ENCODE measurements around the gene CDC42BPG.

CDC42BPG gene

GRCh38 chr11:64800303-64801157, 43.9 kb downstream of the CDC42BPG start:
- H3K4me2 ChIP-seq (ENCODE audit: low read length) = no peak overlapping the region
- H2BK5ac ChIP-seq (ENCODE audit: low read length) = no peak overlapping the region
- no peak overlapping the region for H3K4me3 ChIP-seq (ENCODE audit: low read length)
- H3K18ac ChIP-seq (ENCODE audit: low read length) = no peak overlapping the region
- no peak overlapping the region for H3K23ac ChIP-seq (ENCODE audit: low read length)
- H2AK5ac ChIP-seq (ENCODE audit: low read length) = no peak overlapping the region
- no peak overlapping the region for H2BK120ac ChIP-seq (ENCODE audit: low read depth, low read length)
- H3K27ac ChIP-seq (ENCODE audit: low read depth, low read length) = no peak overlapping the region
- no peak overlapping the region for H3K9ac ChIP-seq (ENCODE audit: low read length)
- no peak overlapping the region for H4K8ac ChIP-seq (ENCODE audit: low read depth, low read length)
- peaks cover 3% of the 10 kb centered on the region for H3K36me3 ChIP-seq (ENCODE audit: control insufficient read depth, insufficient read depth, low read length)
- no peaks in the 10 kb centered on the region for H3K79me1 ChIP-seq (ENCODE audit: low read length)
- no peak overlapping the region for H3K4ac ChIP-seq (ENCODE audit: low read depth, low read length)
- H3K56ac ChIP-seq (ENCODE audit: low read length) = no peak overlapping the region
- H2BK15ac ChIP-seq (replicated peaks; ENCODE audit: low read depth) = no peak overlapping the region
- DNase-seq = no peak
- WGBS (ENCODE audit: extremely low coverage, insufficient coverage, low lambda C conversion rate) = no CpG with 5 or more reads among the region's 26 CpGs
- H4K5ac ChIP-seq (ENCODE audit: low read length) = no peak overlapping the region
- no peaks in the 10 kb centered on the region for H3K79me2 ChIP-seq (ENCODE audit: control insufficient read depth, insufficient read depth, low read length)
- no peaks in the 10 kb centered on the region for H3K4me1 ChIP-seq (ENCODE audit: control insufficient read depth, low read depth, low read length)
- H3K27me3 ChIP-seq (ENCODE audit: insufficient read depth, low read length, poor library complexity) = no peaks in the 10 kb centered on the region

GRCh38 chr11:64799623-64800302, 44.7 kb downstream of the CDC42BPG start:
- no peaks in the 10 kb centered on the region for H3K27me3 ChIP-seq (ENCODE audit: insufficient read depth, low read length, poor library complexity)
- H3K23ac ChIP-seq (ENCODE audit: low read length) = no peak overlapping the region
- H3K79me1 ChIP-seq (ENCODE audit: low read length) = no peaks in the 10 kb centered on the region
- H3K36me3 ChIP-seq (ENCODE audit: control insufficient read depth, insufficient read depth, low read length) = peaks cover under 1% of the 10 kb centered on the region
- WGBS (ENCODE audit: extremely low coverage, insufficient coverage, low lambda C conversion rate) = no CpG with 5 or more reads among the region's 14 CpGs
- no peak for DNase-seq
- H4K5ac ChIP-seq (ENCODE audit: low read length) = no peak overlapping the region
- no peak overlapping the region for H3K4me2 ChIP-seq (ENCODE audit: low read length)
- no peak overlapping the region for H3K56ac ChIP-seq (ENCODE audit: low read length)
- H4K8ac ChIP-seq (ENCODE audit: low read depth, low read length) = no peak overlapping the region
- no peak overlapping the region for H2BK5ac ChIP-seq (ENCODE audit: low read length)
- no peaks in the 10 kb centered on the region for H3K79me2 ChIP-seq (ENCODE audit: control insufficient read depth, insufficient read depth, low read length)
- H3K18ac ChIP-seq (ENCODE audit: low read length) = no peak overlapping the region
- no peak overlapping the region for H2AK5ac ChIP-seq (ENCODE audit: low read length)
- H2BK15ac ChIP-seq (replicated peaks; ENCODE audit: low read depth) = no peak overlapping the region
- no peak overlapping the region for H3K9ac ChIP-seq (ENCODE audit: low read length)
- H3K4me1 ChIP-seq (ENCODE audit: control insufficient read depth, low read depth, low read length) = no peaks in the 10 kb centered on the region
- no peak overlapping the region for H3K27ac ChIP-seq (ENCODE audit: low read depth, low read length)
- H3K4ac ChIP-seq (ENCODE audit: low read depth, low read length) = no peak overlapping the region
- H3K4me3 ChIP-seq (ENCODE audit: low read length) = no peak overlapping the region
- H2BK120ac ChIP-seq (ENCODE audit: low read depth, low read length) = no peak overlapping the region

DNA sequence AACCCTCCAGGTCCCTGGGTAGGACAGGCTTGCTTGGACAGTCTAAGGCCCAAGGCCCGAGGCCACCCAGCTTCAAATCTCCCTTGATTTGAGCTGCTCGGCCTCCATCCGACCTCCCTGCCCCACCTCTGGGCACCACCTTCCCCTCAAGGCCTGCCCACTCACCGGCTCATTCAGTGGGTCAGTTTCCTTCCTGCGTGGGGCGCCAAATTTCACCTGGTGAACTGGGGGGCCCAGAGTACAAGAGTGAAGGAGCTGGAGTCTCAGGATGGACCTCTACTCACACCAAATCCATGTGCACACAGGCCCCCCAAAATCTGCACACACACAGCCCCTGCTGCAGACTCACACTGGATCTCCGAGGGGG, 45.2 kb downstream of the CDC42BPG start:
- Histone ChIP-seq H3K27ac (ENCODE audit: low read depth, low read length) (no peak overlapping the region), H4K5ac (ENCODE audit: low read length) (no peak overlapping the region), H3K18ac (ENCODE audit: low read length) (no peak overlapping the region), H2BK5ac (ENCODE audit: low read length) (no peak overlapping the region), H3K56ac (ENCODE audit: low read length) (no peak overlapping the region), H3K36me3 (ENCODE audit: control insufficient read depth, insufficient read depth, low read length) (no peaks in the 10 kb centered on the region), H3K79me2 (ENCODE audit: control insufficient read depth, insufficient read depth, low read length) (no peaks in the 10 kb centered on the region), H3K9ac (ENCODE audit: low read length) (no peak overlapping the region), H2BK120ac (ENCODE audit: low read depth, low read length) (no peak overlapping the region), H3K4ac (ENCODE audit: low read depth, low read length) (no peak overlapping the region), H3K27me3 (ENCODE audit: insufficient read depth, low read length, poor library complexity) (no peaks in the 10 kb centered on the region), H2BK15ac (replicated peaks; ENCODE audit: low read depth) (no peak overlapping the region), H2AK5ac (ENCODE audit: low read length) (no peak overlapping the region), H3K23ac (ENCODE audit: low read length) (no peak overlapping the region), H3K4me1 (ENCODE audit: control insufficient read depth, low read depth, low read length) (no peaks in the 10 kb centered on the region), H3K79me1 (ENCODE audit: low read length) (no peaks in the 10 kb centered on the region), H4K8ac (ENCODE audit: low read depth, low read length) (no peak overlapping the region), H3K4me3 (ENCODE audit: low read length) (no peak overlapping the region), H3K4me2 (ENCODE audit: low read length) (no peak overlapping the region)
- no CpG with 5 or more reads among the region's 7 CpGs for WGBS (ENCODE audit: extremely low coverage, insufficient coverage, low lambda C conversion rate)
- DNase-seq = no peak

DNA sequence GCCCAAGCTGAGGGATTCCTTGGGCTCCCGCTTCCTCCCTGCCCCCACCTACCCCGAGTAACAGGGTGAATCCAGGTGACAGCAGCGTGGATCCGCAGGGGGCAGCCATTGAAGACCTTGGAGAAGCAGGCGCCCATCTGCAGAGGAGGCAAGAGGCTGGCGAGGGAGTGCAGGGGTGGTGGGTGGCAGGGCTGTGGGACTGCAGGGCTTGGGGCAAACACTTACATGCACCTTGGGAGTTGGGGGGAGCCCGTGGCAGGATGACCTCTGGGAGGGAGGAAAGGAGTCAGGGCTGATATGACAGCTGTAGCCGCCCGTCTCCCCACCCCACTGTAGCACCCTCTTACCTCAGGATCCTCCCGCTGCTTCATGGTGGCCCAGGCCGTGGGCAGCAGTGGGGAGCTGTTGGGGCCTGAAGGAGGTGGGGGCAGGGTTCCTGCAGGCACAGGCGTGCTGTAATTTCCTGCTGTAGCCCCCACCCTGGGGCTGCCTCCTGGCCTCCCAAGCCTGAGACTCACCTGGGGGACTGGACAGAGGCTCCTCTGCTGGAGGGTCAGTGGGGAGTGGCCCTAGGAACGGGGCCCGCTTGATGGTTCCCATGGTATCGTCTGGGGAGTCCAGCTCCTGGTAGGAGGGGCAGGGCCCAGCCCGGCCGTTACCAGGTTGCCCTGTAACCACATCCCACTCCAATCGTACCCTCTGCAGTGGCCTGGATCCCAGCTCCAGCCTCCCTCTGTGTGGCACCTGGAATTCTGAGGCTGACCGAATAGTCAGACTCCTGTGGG, 47.5 kb downstream of the CDC42BPG start:
- no peak overlapping the region for H3K4ac ChIP-seq (ENCODE audit: low read depth, low read length)
- DNase-seq = no peak
- H2AK5ac ChIP-seq (ENCODE audit: low read length) = no peak overlapping the region
- H3K23ac ChIP-seq (ENCODE audit: low read length) = no peak overlapping the region
- H3K4me1 ChIP-seq (ENCODE audit: control insufficient read depth, low read depth, low read length) = no peaks in the 10 kb centered on the region
- H3K56ac ChIP-seq (ENCODE audit: low read length) = no peak overlapping the region
- H4K8ac ChIP-seq (ENCODE audit: low read depth, low read length) = no peak overlapping the region
- H3K27ac ChIP-seq (ENCODE audit: low read depth, low read length) = no peak overlapping the region
- H3K79me1 ChIP-seq (ENCODE audit: low read length) = no peaks in the 10 kb centered on the region
- H3K4me2 ChIP-seq (ENCODE audit: low read length) = no peak overlapping the region
- no peak overlapping the region for H3K18ac ChIP-seq (ENCODE audit: low read length)
- no peak overlapping the region for H2BK15ac ChIP-seq (replicated peaks; ENCODE audit: low read depth)
- H3K79me2 ChIP-seq (ENCODE audit: control insufficient read depth, insufficient read depth, low read length) = no peaks in the 10 kb centered on the region
- no peaks in the 10 kb centered on the region for H3K36me3 ChIP-seq (ENCODE audit: control insufficient read depth, insufficient read depth, low read length)
- WGBS (ENCODE audit: extremely low coverage, insufficient coverage, low lambda C conversion rate) = no CpG with 5 or more reads among the region's 19 CpGs
- H2BK5ac ChIP-seq (ENCODE audit: low read length) = no peak overlapping the region
- no peak overlapping the region for H2BK120ac ChIP-seq (ENCODE audit: low read depth, low read length)
- no peak overlapping the region for H4K5ac ChIP-seq (ENCODE audit: low read length)
- H3K27me3 ChIP-seq (ENCODE audit: insufficient read depth, low read length, poor library complexity) = no peaks in the 10 kb centered on the region
- H3K9ac ChIP-seq (ENCODE audit: low read length) = no peak overlapping the region
- no peak overlapping the region for H3K4me3 ChIP-seq (ENCODE audit: low read length)

DNA sequence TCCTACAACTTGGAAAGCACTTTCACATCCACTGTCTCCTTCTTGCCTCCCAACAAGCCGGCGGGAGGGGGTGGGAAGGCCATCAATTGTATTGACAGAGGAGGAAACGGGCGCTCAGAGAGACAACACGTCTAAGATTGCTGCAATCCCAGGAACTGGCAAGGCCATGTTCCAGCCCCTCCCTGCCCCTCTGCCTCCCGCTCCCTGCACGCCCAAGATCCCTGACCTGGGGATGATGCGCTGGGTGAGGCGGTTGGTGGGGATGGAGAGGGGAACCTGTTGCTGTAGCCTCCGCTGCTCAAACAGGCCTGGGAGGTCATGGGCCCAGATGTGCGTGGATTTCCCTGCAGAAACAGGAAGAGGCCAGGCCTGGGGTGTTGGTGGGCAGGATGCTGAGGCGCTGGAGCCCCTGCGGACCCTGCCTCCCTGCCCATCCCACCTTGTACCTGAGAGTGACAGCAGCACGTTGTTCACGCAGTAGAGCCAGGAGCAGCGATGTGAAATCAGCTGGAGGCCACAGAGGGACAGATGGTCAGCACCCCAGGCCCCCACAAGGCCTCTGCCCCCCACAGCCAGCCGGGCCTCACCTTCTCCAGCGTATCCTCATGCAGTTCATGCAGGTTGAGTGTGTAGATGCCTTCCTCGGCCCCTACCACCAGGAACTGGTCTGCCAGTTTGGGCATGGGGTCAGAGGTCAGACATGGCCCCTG, 48.3 kb downstream of the CDC42BPG start:
- DNase-seq = no peak
- Histone ChIP-seq H2BK120ac (ENCODE audit: low read depth, low read length) (no peak overlapping the region), H3K79me2 (ENCODE audit: control insufficient read depth, insufficient read depth, low read length) (no peaks in the 10 kb centered on the region), H2BK5ac (ENCODE audit: low read length) (no peak overlapping the region), H3K27ac (ENCODE audit: low read depth, low read length) (no peak overlapping the region), H3K4me1 (ENCODE audit: control insufficient read depth, low read depth, low read length) (no peaks in the 10 kb centered on the region), H3K9ac (ENCODE audit: low read length) (no peak overlapping the region), H3K4me2 (ENCODE audit: low read length) (no peak overlapping the region), H3K27me3 (ENCODE audit: insufficient read depth, low read length, poor library complexity) (no peaks in the 10 kb centered on the region), H4K8ac (ENCODE audit: low read depth, low read length) (no peak overlapping the region), H3K4ac (ENCODE audit: low read depth, low read length) (no peak overlapping the region), H3K23ac (ENCODE audit: low read length) (no peak overlapping the region), H2AK5ac (ENCODE audit: low read length) (no peak overlapping the region), H4K5ac (ENCODE audit: low read length) (no peak overlapping the region), H3K36me3 (ENCODE audit: control insufficient read depth, insufficient read depth, low read length) (no peaks in the 10 kb centered on the region), H2BK15ac (replicated peaks; ENCODE audit: low read depth) (no peak overlapping the region), H3K79me1 (ENCODE audit: low read length) (no peaks in the 10 kb centered on the region), H3K4me3 (ENCODE audit: low read length) (no peak overlapping the region), H3K18ac (ENCODE audit: low read length) (no peak overlapping the region), H3K56ac (ENCODE audit: low read length) (no peak overlapping the region)
- WGBS (ENCODE audit: extremely low coverage, insufficient coverage, low lambda C conversion rate) = no CpG with 5 or more reads among the region's 19 CpGs
